ENCODE data around the gene LGALS7B. TPM values are rescaled to one million over a fixed set of nuclear protein-coding genes. Genes with fewer than 3 reads are reported as not detected.

LGALS7B gene
- total RNA-seq, 1 experiment from 2014 or later: 3.6 TPM

DNA sequence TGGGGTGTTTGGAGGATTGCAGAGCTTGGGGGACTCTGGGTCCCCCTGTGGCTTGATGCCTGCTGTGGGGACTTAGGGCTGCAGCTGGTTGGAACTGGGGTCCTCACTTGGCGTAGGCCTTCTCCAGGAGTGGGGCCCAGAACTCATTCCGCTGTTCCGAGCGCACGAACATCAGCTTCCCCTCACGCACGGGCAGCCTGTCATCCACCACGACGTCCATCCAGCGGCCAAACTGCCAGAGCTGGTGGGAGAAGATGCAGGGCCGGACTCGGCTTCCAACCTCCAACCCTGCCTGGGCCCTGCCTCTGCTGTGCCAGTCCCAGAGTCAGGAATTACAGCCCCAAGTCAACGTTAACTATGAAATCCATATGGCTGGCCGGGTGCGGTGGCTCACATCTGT lies 47.3 kb upstream of the LGALS7B start:
- no peaks in the 10 kb centered on the region for H3K27me3 ChIP-seq (ENCODE audit: control insufficient read depth, insufficient read depth, low read length)
- CTCF ChIA-PET: interaction anchor here (0.7 to 1.1 kb wide), 3 partner anchors 12 to 201 kb away, joined by 3 to 7 read pairs (median 6); no protein-coding TSS in a partner anchor
- no peak overlapping the region for H3K27ac ChIP-seq (ENCODE audit: low read length)
- H3K4me1 ChIP-seq (ENCODE audit: control insufficient read depth, insufficient read depth, low read length): 0 out of 2 replicates have a peak, but pooled peaks cover 4% of the 10 kb centered on the region
- TF ChIP-seq POLR2AphosphoS5 (IDR thresholded peaks at IDR 0.05; ENCODE audit: low read depth, low read length): no peak
- no peak for TF ChIP-seq TCF7L2 (IDR thresholded peaks at IDR 0.05; ENCODE audit: low read depth, low read length)
- TF ChIP-seq CTCF (IDR thresholded peaks at IDR 0.05): no peak
- TF ChIP-seq SIN3A (IDR thresholded peaks at IDR 0.05; ENCODE audit: borderline replicate concordance, insufficient read depth, low read depth, low read length): no peak
- no peak for TF ChIP-seq REST (IDR thresholded peaks at IDR 0.05; ENCODE audit: insufficient read depth in 1 of 2, low read depth in 2 of 2, low read length in 1 of 2)
- no peaks in the 10 kb centered on the region for H3K9me3 ChIP-seq (ENCODE audit: control insufficient read depth, insufficient read depth, low read depth, low read length)
- no peak for DNase-seq (ENCODE audit: low read depth, low spot score)
- BruUV-seq (replicated peaks): no TSS peak
- H3K4me3 ChIP-seq (ENCODE audit: low read depth in 2 of 2, low read length in 2 of 2): no peak overlapping the region
- intact Hi-C loops (cut with micrococcal nuclease; ENCODE audit: unreplicated experiment): no loop called here
- H3K36me3 ChIP-seq (ENCODE audit: control insufficient read depth, insufficient read depth, low read length): no peaks in the 10 kb centered on the region
- ATAC-seq: no peak
- in situ Hi-C loops (cut with HindIII; ENCODE audit: low pct_unique_long_range_greater_than_20kb, low sequenced_read_pairs): no loop called here
- POLR2A ChIA-PET: no interaction called here

- H3K4me1 ChIP-seq (ENCODE audit: control insufficient read depth, insufficient read depth, low read length): 0 out of 2 replicates have a peak, but pooled peaks cover 4% of the 10 kb centered on the region
- ATAC-seq (no peak), DNase-seq (ENCODE audit: low read depth, low spot score) (no peak)
- ChIA-PET POLR2A (interaction anchor here (0.5 to 0.7 kb wide), 5 partner anchors 21 to 1519 kb away, joined by 4 to 11 read pairs (median 4); no protein-coding TSS in a partner anchor), CTCF (interaction anchor here (0.6 to 1.1 kb wide), 4 partner anchors 12 to 262 kb away, joined by 3 to 5 read pairs (median 3); no protein-coding TSS in a partner anchor)
- H3K36me3 ChIP-seq (ENCODE audit: control insufficient read depth, insufficient read depth, low read length): no peaks in the 10 kb centered on the region
- BruUV-seq (replicated peaks): no TSS peak
- TF ChIP-seq POLR2AphosphoS5 (IDR thresholded peaks at IDR 0.05; ENCODE audit: low read depth, low read length) (no peak), CTCF (IDR thresholded peaks at IDR 0.05) (no peak), TCF7L2 (IDR thresholded peaks at IDR 0.05; ENCODE audit: low read depth, low read length) (no peak)
- H3K27ac ChIP-seq (ENCODE audit: low read length): no peak overlapping the region
- H3K4me3 ChIP-seq (ENCODE audit: low read depth in 2 of 2, low read length in 2 of 2): no peak overlapping the region
- no peaks in the 10 kb centered on the region for H3K27me3 ChIP-seq (ENCODE audit: control insufficient read depth, insufficient read depth, low read length)
- intact Hi-C loops (cut with micrococcal nuclease; ENCODE audit: unreplicated experiment) (no loop called here), in situ Hi-C loops (cut with HindIII; ENCODE audit: low pct_unique_long_range_greater_than_20kb, low sequenced_read_pairs) (no loop called here)
- H3K9me3 ChIP-seq (ENCODE audit: control insufficient read depth, insufficient read depth, low read depth, low read length): no peaks in the 10 kb centered on the region
These were observed 46.7 kb upstream of the LGALS7B start for GRCh38 chr19:38742296-38742695.

Measured in Panc1 (cell line).